Measurements from ENCODE around the gene LPAR1. TPM values are rescaled to one million over a fixed set of nuclear protein-coding genes. Genes with fewer than 3 reads are reported as not detected.

Gene LPAR1
- total and polyA plus RNA-seq, 9 of the 15 experiments (the other 6 are each of a cell fraction or from before 2014, with no cell fraction given) = 0.13 TPM; not detected in 8

GRCh38 chr9:111052791-111053190 lies 14.5 kb upstream of the LPAR1 start:
- Histone ChIP-seq H3K27ac (ENCODE audit: extremely low read depth, low read depth, low read length) (no peak overlapping the region), H3K79me2 (ENCODE audit: control insufficient read depth, insufficient read depth, low read length) (no peaks in the 10 kb centered on the region), H2AFZ (ENCODE audit: low read depth, low read length) (no peak overlapping the region), H3K4me1 (replicated peaks in 1 of 2; ENCODE audit: control insufficient read depth in 2 of 2, insufficient read depth in 2 of 2, low read length in 2 of 2) (no peaks in the 10 kb centered on the region), H3K9ac (ENCODE audit: insufficient read depth in 1 of 2, low read depth in 2 of 2, low read length in 2 of 2) (no peak overlapping the region), H4K20me1 (replicated peaks; ENCODE audit: control insufficient read depth, insufficient read depth, low read length) (no peaks in the 10 kb centered on the region), H3K4me2 (ENCODE audit: insufficient read depth, low read length) (no peak overlapping the region), H3K9me1 (ENCODE audit: control insufficient read depth, insufficient read depth, low read length) (no peaks in the 10 kb centered on the region), H3K27me3 (ENCODE audit: control insufficient read depth in 2 of 2, insufficient read depth in 2 of 2, low read length in 2 of 2) (no peaks in the 10 kb centered on the region), H3K36me3 (ENCODE audit: control insufficient read depth, insufficient read depth, low read length) (no peaks in the 10 kb centered on the region), H3K9me3 (replicated peaks; ENCODE audit: control insufficient read depth, insufficient read depth, low read depth, low read length) (no peaks in the 10 kb centered on the region), H3K4me3 (no peak overlapping the region)
- WGBS (ENCODE audit: insufficient coverage, low coverage, missing lambda C conversion rate) = 3% methylated on average over 2 of the region's 2 CpGs
- CTCF ChIA-PET (ENCODE audit: low intra/inter-chr PET ratio) = no interaction called here
- DNase-seq (ENCODE audit: extremely low read depth in 1 of 4, low spot score in 3 of 4) (no peak), ATAC-seq (no peak), FAIRE-seq (no peak)
- POLR2A ChIA-PET = no interaction called here
- in situ Hi-C loops (cut with MboI) (no loop called here), intact Hi-C loops (cut with micrococcal nuclease) (no loop called here)
- no TSS peak for BruUV-seq (replicated peaks)
- TF ChIP-seq RBM15 (IDR thresholded peaks at IDR 0.05; ENCODE audit: insufficient read depth, low read length) (no peak), CHD1 (IDR thresholded peaks at IDR 0.05; ENCODE audit: low read length) (no peak), ZNF280B (CRISPR knock-in tag; IDR thresholded peaks at IDR 0.05) (no peak), GTF3C2 (IDR thresholded peaks at IDR 0.05; ENCODE audit: borderline replicate concordance, extremely low read depth, insufficient read length) (no peak), ZNF551 (CRISPR knock-in tag; IDR thresholded peaks at IDR 0.05) (no peak), TARDBP (IDR thresholded peaks at IDR 0.05) (no peak), ZNF444 (CRISPR knock-in tag; IDR thresholded peaks at IDR 0.05) (no peak), CBFB (CRISPR knock-in tag; IDR thresholded peaks at IDR 0.05) (no peak), PRDM10 (IDR thresholded peaks at IDR 0.05; ENCODE audit: partially characterized antibody) (no peak), XRCC3 (IDR thresholded peaks at IDR 0.05) (no peak)

Measured in K562 (cell line).